Subcutaneous preadipocyte (primary cell): ENCODE measurements around the gene PER2. TPM values are rescaled to one million over a fixed set of nuclear protein-coding genes. Genes with fewer than 3 reads are reported as not detected.

Experiments used
- total RNA-seq: library from RNA; depleted of rRNA; stranded (reverse); fragments of >200 nt; gene quantifications from 2 replicates; pipeline ENCODE4 v1.2.3, GENCODE V29; 2012

PER2 gene, protein sequence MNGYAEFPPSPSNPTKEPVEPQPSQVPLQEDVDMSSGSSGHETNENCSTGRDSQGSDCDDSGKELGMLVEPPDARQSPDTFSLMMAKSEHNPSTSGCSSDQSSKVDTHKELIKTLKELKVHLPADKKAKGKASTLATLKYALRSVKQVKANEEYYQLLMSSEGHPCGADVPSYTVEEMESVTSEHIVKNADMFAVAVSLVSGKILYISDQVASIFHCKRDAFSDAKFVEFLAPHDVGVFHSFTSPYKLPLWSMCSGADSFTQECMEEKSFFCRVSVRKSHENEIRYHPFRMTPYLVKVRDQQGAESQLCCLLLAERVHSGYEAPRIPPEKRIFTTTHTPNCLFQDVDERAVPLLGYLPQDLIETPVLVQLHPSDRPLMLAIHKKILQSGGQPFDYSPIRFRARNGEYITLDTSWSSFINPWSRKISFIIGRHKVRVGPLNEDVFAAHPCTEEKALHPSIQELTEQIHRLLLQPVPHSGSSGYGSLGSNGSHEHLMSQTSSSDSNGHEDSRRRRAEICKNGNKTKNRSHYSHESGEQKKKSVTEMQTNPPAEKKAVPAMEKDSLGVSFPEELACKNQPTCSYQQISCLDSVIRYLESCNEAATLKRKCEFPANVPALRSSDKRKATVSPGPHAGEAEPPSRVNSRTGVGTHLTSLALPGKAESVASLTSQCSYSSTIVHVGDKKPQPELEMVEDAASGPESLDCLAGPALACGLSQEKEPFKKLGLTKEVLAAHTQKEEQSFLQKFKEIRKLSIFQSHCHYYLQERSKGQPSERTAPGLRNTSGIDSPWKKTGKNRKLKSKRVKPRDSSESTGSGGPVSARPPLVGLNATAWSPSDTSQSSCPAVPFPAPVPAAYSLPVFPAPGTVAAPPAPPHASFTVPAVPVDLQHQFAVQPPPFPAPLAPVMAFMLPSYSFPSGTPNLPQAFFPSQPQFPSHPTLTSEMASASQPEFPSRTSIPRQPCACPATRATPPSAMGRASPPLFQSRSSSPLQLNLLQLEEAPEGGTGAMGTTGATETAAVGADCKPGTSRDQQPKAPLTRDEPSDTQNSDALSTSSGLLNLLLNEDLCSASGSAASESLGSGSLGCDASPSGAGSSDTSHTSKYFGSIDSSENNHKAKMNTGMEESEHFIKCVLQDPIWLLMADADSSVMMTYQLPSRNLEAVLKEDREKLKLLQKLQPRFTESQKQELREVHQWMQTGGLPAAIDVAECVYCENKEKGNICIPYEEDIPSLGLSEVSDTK (N-terminal part only)
- 3.3 and 3.9 TPM in 2 replicates for total RNA-seq

DNA sequence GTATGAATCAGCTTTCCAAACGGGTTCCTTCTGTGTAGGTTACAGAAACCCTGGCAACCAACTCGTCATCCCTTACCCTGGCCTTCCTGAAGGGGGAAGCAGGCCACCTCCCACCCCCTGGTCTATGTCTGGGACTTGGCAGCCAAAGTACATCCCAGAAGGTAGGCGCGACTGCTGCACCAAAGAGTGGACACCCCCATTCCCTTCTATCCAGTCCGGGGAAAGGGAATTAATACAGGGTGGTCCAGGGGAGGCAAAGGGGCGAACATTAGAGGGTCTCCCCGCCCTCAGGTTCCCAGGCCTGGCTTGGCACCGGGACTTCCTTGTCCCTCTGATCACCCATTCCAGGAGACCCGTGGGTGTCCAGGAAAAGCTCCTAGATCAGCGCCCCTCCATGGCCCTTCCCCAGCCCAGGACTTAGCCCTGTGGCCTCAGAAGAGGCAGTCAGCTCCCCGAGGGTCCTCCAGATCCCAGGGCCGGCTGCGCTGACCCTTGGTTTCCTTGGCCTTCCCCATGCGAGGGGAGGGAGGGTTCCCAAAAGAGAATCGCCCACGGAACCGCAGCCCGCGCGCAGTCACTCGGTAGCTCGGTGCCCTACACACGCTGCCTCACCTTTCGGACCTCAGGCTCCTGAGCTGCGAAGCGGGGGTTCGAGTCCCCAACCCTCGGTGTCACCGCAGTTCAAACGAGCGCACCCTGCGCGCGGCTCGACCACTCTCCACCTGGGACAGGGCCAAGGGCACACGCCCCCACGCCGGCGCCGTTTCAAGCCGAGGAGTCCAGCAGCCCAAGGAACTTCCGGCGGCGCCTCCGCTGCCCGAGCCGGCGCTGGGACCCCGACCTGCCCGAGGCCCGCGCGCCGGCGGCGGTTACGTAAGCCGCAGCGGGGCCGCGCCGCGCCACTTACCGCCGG lies at the start of gene PER2:
Gene PER2 (minus strand): TSS at position 874 of the 913 bp plus-strand sequence. CDS start 10,674 bp downstream, outside the sequence.

DNA sequence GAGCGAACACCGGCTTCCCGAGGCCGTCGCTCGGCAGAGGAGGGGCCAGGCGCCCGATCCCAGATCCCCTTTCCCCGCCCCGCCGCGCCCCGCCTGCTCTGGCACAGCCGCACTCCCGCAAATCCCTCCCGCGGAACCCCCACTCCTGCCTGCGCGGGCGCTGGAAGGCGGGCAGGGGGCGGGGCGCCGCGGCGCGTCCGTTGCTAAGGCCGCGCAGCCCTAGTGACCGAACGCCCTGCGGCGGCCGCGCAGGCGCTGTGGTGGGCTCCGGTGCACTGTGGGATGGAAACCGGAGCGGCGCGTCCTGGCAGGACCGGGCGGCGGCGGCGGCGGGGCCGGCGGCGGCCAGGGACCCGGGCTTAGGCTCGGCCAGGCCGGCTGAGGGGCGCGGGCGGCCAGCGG lies 31.8 kb upstream of the PER2 start, which contains the start of gene TRAF3IP1:
Gene TRAF3IP1 (plus strand): TSS at position 273 of the 402 bp plus-strand sequence. CDS start 145 bp downstream, outside the sequence.

DNA sequence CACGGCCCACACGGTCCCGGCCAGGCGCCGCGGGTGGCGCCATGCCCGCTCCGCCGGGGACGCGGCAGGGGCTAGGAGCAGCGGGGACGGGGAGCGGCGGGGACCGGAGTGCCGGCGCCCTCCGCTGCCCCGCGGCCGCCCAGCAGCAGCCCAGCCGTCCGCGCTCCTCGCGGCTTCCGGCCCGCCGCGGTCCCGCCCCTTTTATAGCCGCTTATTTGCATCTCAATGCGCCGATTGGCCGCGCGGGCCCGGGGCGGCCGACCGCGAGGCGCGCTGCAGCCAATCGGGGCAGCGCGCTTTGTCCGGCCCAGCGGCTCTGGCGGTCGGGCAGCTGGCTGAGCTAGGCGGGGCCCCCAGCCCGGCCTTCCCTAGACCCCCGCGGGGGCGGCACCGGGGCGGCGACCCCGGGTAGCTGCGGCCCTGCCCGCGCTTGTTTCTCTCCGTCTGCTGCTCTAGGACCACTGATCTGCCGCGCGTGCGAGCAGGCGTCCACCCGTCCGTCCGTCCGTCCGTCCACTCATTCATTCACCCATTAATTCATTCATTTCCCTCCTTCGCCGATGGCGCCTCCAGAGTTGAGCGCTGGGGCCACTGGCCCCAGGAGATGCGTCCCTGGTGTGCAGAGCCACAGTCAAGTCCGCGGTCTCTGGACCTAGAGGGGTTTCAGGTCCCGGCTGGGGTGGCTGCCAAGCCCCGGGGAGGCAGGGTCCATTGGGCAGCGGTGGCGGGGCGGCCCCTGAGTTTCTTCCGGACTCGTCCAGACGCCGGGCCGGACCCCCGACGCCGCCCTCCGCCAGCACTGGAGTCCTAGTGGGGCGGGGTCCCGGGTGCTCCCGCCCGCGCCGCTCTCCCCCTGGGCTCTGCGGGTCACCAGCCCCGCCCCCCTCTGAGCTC lies 48.3 kb downstream of the PER2 start, which contains the start of gene HES6:
Gene HES6 (minus strand): TSS at position 176 of the 894 bp plus-strand sequence. CDS start 133 bp downstream, at position 43.

DNA sequence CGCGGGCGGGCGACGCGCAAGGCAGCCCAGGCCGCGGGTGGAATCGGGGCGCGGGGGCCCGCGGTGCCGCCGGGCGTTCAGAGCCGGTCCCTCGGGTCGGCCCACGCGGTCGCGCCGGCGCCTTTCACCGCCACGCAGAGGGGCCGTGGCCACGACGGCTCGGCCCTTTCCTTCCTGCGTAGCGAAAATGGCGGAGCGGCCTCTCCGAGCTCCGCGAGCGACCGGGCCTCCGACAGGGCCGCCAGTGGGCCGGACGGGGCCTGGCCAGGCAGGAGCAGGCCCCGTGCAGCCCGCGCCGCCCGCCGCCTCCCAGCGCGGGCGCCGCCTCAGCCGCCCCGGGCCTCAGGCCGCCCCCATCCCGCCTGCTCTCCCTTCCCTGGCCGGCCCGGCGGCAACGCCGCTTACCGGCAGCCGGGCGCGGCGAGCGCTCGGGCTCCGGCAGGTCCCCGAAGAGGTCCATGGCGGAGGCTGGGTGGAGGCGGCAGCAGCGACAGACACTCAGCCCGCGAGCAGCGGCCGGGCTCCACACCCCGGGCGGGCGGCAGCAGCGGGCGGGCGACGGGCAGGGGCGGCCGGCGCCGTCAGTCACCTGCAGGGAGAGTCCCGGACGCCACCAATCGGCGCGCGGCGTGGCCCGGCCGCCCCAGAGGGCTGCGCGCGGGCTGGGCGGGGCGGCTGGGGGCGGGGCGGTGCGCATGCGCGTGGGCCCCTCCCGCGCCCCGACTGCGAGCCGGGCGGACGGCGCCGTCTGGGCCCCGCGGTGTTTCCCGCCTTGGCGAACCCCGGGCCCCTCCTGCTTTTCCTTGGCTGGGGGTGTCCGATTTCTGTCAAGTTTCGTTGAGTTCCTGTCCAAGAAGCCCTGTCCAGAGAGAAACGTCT lies 85.1 kb downstream of the PER2 start, which contains the start of gene ILKAP:
Gene ILKAP (minus strand): TSS at position 602 of the 879 bp plus-strand sequence. CDS start 142 bp downstream, at position 460.

Other genes with a start within 250 kb of the PER2 start
- gene SCLY, start 227.6 kb downstream of the PER2 start, total RNA-seq = 15.1 and 27.8 TPM in 2 replicates
- gene ESPNL, start 188.3 kb downstream of the PER2 start, total RNA-seq = 0.39 and 4.8 TPM in 2 replicates
- under 0.01 TPM in 2 replicates for gene KLHL30, start 149.9 kb downstream of the PER2 start, total RNA-seq
- 7.0 and 8.0 TPM in 2 replicates for gene ERFE, start 129.6 kb downstream of the PER2 start, total RNA-seq
- 22.4 and 29.9 TPM in 2 replicates for gene ILKAP, start 84.9 kb downstream of the PER2 start, total RNA-seq
- gene HES6, start 48.6 kb downstream of the PER2 start, total RNA-seq = 1.1 and 1.2 TPM in 2 replicates
- gene TRAF3IP1, start 31.9 kb upstream of the PER2 start, total RNA-seq = 5.5 and 6.3 TPM in 2 replicates
- 23.5 and 28.2 TPM in 2 replicates for gene ASB1, start 138.3 kb upstream of the PER2 start, total RNA-seq